Bronchial epithelial cell (primary cell): ENCODE results near the gene APOL3. TPM values are rescaled to one million over a fixed set of nuclear protein-coding genes. Genes with fewer than 3 reads are reported as not detected.
"Not testable (repeated sequence)": the region's sequence is repeated elsewhere in the genome, so short reads cannot be mapped to it uniquely, and the experiment has no call there.

ENCODE experiments used
- DNase-seq: peaks from one replicate; pipeline ENCODE4 v3.0.0-alpha.2; 2010; ENCODE audit warnings: low read depth
- FAIRE-seq: peaks from 2 replicates; lab custom pipeline; 2011; peaks lifted over from hg19 to GRCh38; lab: Jason Lieb, UNC
- H3K27me3 ChIP-seq: 2 replicates; pipeline ENCODE4 v1.5.1; 2011; ENCODE audit warnings: low read length; ENCODE audit not compliant: control insufficient read depth, insufficient read depth
- H3K36me3 ChIP-seq: 2 replicates; pipeline ENCODE4 v1.5.1; 2011; ENCODE audit warnings: low read length; ENCODE audit not compliant: control insufficient read depth, insufficient read depth
- H3K4me3 ChIP-seq: 2 replicates; pipeline ENCODE4 v1.5.1; 2011; ENCODE audit warnings: mild to moderate bottlenecking, low read depth, low read length, control low read depth
- total RNA-seq: library from RNA; depleted of rRNA; stranded (reverse); fragments of >200 nt; gene quantifications from 2 replicates; pipeline ENCODE4 v1.2.1, GENCODE V29; 2014
- TF ChIP-seq, protein P1 (sequence below): IDR thresholded peaks from 2 replicates; pipeline ENCODE4 v1.5.1; 2011; ENCODE audit warnings: mild to moderate bottlenecking, moderate library complexity, low read length, control low read depth, inconsistent platforms; ENCODE audit not compliant: insufficient read depth, severe bottlenecking

The APOL3 gene
- total RNA-seq, 1 donor from 2014 or later = not detected

DNA sequence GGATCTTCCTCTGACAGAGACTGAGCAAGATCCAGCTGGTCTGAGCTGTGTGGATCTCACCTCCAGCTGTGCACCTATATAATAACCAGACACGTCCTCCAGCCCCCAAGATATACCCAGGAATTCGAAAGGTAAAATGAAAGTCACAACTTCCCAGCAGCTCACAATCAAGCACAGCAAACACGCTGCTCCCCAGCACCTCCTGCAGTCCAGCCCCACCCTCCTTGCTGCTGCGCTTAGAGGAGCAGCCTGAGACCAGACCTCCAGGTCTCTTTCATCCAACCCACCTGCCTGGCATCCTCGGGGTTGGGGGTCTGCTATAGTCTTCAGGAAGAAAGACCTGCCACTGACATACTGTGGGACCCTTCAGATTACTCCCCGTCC is 44.1 kb upstream of the APOL3 start:
- no peaks in the 10 kb centered on the region for H3K36me3 ChIP-seq
- H3K27me3 ChIP-seq = no peaks in the 10 kb centered on the region
- DNase-seq (no peak), FAIRE-seq (no peak)
- H3K4me3 ChIP-seq = no peak overlapping the region
- TF ChIP-seq, protein P1, sequence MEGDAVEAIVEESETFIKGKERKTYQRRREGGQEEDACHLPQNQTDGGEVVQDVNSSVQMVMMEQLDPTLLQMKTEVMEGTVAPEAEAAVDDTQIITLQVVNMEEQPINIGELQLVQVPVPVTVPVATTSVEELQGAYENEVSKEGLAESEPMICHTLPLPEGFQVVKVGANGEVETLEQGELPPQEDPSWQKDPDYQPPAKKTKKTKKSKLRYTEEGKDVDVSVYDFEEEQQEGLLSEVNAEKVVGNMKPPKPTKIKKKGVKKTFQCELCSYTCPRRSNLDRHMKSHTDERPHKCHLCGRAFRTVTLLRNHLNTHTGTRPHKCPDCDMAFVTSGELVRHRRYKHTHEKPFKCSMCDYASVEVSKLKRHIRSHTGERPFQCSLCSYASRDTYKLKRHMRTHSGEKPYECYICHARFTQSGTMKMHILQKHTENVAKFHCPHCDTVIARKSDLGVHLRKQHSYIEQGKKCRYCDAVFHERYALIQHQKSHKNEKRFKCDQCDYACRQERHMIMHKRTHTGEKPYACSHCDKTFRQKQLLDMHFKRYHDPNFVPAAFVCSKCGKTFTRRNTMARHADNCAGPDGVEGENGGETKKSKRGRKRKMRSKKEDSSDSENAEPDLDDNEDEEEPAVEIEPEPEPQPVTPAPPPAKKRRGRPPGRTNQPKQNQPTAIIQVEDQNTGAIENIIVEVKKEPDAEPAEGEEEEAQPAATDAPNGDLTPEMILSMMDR = peak; percentile 22

DNA sequence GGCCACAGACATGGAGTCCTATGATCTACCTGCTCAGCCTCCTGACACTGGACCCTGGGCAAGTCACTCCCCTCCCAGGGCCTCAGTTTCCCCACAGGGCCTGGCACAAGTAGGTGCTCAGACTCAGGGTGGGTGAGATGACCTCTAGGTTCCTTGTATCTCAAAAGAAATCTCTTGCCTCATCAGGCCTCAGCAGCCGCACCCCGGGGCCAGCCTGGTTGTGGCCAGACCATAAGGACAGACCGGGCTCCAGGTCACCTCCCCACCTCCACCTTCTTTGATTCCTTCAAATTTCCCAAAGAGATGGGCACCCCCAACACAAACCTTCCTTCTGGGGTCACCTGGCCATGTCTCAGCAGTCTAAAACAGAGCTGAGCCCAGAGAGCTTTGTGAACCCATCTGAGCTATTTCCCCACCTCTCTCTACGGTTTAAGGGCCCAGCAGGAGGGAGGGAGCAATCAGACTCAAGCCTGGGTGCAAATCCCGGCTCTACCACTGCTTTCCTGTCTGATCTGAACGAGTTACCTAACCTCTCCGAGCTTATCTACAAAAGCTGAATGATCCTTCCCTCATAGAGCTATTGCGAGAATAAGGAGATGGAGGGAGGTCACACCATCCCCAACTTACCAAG is 43.6 kb upstream of the APOL3 start:
- DNase-seq (no peak), FAIRE-seq (peak; percentile 32)
- TF ChIP-seq, protein P1 = no peak
- no peaks in the 10 kb centered on the region for H3K27me3 ChIP-seq
- H3K36me3 ChIP-seq = no peaks in the 10 kb centered on the region
- H3K4me3 ChIP-seq = no peak overlapping the region

DNA sequence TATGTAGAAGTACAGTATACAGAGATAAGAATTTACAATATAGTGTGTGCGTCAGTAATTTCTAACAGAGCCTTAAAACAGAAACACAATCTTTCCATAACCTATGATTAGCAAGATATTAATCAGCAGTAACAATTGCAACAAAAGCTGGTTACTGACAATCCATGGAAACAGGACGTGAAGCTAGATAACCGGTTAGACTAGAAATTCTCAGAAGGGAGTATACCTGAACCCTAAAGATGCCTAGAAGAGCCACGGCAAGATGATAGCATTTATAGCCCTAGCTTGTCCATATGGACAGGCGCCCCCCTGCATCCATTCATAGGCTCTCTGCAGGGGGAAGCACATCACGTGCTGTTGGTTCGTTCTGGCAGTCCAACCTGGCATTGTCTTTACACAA is 42.9 kb upstream of the APOL3 start:
- peak; percentile 78 for DNase-seq
- FAIRE-seq, H3K4me3 ChIP-seq: not testable (repeated sequence)

DNA sequence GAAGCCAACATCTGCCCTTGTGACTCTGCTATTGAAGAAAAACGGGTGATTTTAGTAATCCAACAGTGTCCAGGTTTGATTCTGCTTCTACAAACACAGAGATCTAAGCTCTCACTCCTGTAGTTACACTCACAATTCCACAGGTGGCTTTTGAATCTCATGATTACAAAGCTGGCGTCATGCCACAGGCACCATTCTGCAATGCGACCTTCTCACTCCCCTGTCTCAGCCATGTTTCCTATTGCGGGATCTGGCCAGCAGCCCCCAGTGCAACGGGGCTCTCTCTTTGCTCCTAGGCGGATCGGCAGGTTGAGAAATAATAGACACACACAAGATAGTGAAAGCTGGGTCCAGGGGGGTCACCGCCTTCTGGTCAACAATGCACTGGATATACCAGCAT is 42.4 kb upstream of the APOL3 start:
- peak; percentile 30 for DNase-seq
- H3K4me3 ChIP-seq, H3K27me3 ChIP-seq, FAIRE-seq, H3K36me3 ChIP-seq: not testable (repeated sequence)
- TF ChIP-seq, protein P1 = peak; percentile 8

More for the DNA sequence above, 42.9 kb upstream of the APOL3 start:
- H3K36me3 ChIP-seq, H3K27me3 ChIP-seq: not testable (repeated sequence)

DNA sequence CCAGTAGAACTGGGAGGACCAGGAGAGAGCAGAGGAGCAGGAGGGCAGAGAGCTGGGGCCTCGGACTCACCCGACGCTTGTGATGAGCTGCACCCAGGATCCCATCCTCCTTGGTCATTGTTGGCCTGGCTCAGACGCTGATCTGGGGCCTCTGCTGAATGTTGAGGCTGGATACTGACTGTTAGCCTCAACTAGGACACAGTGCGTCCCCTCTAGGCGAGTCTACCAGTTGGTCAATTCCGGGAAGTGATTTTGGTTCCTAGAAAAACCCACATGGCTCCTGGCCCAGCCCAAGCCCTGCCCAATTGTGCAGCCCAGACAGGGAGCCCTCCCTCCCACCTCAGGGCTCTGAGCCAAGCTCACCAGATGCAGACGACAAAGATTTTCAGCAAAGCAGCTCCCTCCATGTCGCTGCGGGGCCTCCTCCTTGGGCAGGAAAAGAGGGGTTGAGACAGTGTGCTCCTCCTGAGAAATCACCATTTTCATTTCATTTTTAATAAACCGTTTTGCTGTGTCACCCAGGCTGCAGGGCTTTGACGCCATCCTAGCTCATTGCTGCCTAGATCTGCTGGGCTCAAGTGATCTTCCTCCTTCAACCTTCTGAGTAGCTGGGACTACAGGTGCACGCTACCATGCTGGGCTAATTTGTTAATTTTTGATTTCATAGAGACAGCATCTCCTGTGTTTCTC is 41.2 kb upstream of the APOL3 start, which contains the start of gene APOL4:
TSS of gene APOL4 (minus strand) at position 180 of the 690 bp plus-strand sequence. CDS start at position 105, 75 bp downstream.
- Histone ChIP-seq H3K4me3 (no peak within 1 kb of the TSS), H3K36me3 (no peaks in the 10 kb centered on the region), H3K27me3 (peaks cover 2% of the 10 kb centered on the region)
- TF ChIP-seq, protein P1 = no peak
- FAIRE-seq = no peak
- no peak for DNase-seq

DNA sequence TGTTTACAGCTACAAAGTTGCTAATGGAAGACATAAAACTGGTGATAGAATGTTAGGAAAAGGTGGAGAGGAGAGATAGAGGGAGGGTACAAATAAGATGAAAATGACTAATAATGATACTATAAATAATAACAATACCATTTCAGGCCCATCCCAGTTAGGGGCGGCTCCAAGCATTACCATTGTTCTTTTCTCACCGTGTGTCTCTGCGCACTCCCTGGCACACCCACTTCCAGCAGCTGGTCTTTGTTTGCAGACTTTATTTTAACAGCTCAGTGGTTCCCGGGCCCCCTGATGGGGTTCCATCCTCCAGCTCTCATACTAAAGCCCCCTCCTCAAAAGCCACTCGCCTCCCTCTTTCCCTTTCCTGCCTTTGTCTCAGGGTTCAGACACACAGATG is 40.5 kb upstream of the APOL3 start:
- H3K36me3 ChIP-seq, DNase-seq, H3K4me3 ChIP-seq, FAIRE-seq, H3K27me3 ChIP-seq: not testable (repeated sequence)
